MM.1S (cell line): ENCODE measurements around the gene UNC13B.

Experiments
- EZH2 ChIP-seq: fragments of 300-600 bp; sonication (generic); optimal IDR thresholded peaks from 2 replicates; pipeline ENCODE3; 2017; ENCODE audit warnings: low read depth, mild to moderate bottlenecking, antibody characterized with exemption, low read length, mixed read lengths
- EZH2phosphoT487 ChIP-seq: fragments of 300-600 bp; sonication (generic); IDR thresholded peaks from 2 replicates; pipeline ENCODE4 v1.6.1; 2018; ENCODE audit warnings: antibody characterized with exemption, low read length
- TF ChIP-seq, protein P1 (sequence below): fragments of 300-600 bp; sonication (generic); IDR thresholded peaks from 2 replicates; pipeline ENCODE4 v1.5.1; 2016; ENCODE audit warnings: antibody characterized with exemption, low read length, mixed read lengths

DNA sequence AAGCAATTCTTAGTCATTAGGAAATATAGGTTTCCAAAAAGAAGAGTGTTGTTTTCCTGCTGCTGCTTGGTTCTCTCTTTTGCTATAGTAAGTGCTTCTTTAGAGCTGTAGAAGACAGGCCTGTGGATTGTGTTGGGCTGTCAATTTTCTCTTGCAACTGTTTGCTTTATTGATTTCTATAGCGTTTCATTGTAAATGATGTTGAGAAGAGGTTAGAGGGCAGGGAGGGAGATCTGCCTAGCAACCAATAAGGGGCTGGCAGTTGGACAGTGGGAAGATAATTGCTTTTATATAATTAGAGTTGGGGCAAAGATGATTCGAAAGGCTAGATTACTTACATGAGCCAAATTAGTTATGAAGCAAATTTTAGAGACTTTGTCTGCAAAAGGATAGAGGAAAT, 11.1 kb downstream of the UNC13B start:
- TF ChIP-seq, protein P1, sequence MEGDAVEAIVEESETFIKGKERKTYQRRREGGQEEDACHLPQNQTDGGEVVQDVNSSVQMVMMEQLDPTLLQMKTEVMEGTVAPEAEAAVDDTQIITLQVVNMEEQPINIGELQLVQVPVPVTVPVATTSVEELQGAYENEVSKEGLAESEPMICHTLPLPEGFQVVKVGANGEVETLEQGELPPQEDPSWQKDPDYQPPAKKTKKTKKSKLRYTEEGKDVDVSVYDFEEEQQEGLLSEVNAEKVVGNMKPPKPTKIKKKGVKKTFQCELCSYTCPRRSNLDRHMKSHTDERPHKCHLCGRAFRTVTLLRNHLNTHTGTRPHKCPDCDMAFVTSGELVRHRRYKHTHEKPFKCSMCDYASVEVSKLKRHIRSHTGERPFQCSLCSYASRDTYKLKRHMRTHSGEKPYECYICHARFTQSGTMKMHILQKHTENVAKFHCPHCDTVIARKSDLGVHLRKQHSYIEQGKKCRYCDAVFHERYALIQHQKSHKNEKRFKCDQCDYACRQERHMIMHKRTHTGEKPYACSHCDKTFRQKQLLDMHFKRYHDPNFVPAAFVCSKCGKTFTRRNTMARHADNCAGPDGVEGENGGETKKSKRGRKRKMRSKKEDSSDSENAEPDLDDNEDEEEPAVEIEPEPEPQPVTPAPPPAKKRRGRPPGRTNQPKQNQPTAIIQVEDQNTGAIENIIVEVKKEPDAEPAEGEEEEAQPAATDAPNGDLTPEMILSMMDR = no peak
- no peak for TF ChIP-seq EZH2phosphoT487
- no peak for TF ChIP-seq EZH2
